ENCODE results near the gene NEB.

The NEB gene

DNA sequence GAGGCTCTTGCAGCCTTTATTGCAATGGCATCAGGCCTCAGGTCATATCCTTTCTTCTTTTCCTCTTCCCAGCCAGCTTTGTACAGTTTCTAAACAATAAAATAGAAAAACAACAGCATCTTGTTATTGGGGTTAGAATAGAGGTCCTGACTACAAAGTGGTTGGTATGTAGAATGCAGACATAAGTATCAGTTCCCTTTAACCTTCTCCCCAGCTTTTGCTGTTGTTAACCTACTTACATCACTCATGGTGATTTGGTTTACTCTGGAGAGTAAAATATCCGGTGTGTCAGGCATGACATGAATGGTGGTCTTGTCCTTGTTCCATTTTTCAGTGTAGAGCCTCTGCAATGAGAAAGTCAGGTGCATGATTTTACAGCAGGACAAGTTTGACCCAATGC is 69.8 kb downstream of the NEB start:
- Histone ChIP-seq H3F3A (ENCODE audit: insufficient read depth, low read length) (no peaks in the 10 kb centered on the region), H3K79me2 (ENCODE audit: low read length) (no peaks in the 10 kb centered on the region), H3K9me3 (replicated peaks; ENCODE audit: insufficient read depth, low read length) (no peaks in the 10 kb centered on the region), H4K20me1 (ENCODE audit: insufficient read depth, low read length) (no peaks in the 10 kb centered on the region), H3K9me2 (replicated peaks; ENCODE audit: insufficient read depth, low read length) (no peaks in the 10 kb centered on the region), H3K27me3 (replicated peaks; ENCODE audit: insufficient read depth, low read length) (no peaks in the 10 kb centered on the region), H3K27ac (ENCODE audit: low read length) (no peak overlapping the region), H3K4me1 (ENCODE audit: low read length) (no peaks in the 10 kb centered on the region), H3K36me3 (replicated peaks; ENCODE audit: insufficient read depth, low read length) (no peaks in the 10 kb centered on the region), H3K4me2 (ENCODE audit: low read depth, low read length) (no peak overlapping the region), H3K9ac (ENCODE audit: low read length) (no peak overlapping the region), H3K4me3 (ENCODE audit: low read length) (no peak overlapping the region), H2AFZ (ENCODE audit: low read length) (no peak overlapping the region)
- DNase-seq: no peak
- TF ChIP-seq EZH2phosphoT487 (IDR thresholded peaks at IDR 0.05; ENCODE audit: low read length) (no peak), EZH2 (optimal IDR thresholded peaks at IDR 0.05; ENCODE audit: low read depth, low read length) (no peak)
- TF ChIP-seq, protein P1, sequence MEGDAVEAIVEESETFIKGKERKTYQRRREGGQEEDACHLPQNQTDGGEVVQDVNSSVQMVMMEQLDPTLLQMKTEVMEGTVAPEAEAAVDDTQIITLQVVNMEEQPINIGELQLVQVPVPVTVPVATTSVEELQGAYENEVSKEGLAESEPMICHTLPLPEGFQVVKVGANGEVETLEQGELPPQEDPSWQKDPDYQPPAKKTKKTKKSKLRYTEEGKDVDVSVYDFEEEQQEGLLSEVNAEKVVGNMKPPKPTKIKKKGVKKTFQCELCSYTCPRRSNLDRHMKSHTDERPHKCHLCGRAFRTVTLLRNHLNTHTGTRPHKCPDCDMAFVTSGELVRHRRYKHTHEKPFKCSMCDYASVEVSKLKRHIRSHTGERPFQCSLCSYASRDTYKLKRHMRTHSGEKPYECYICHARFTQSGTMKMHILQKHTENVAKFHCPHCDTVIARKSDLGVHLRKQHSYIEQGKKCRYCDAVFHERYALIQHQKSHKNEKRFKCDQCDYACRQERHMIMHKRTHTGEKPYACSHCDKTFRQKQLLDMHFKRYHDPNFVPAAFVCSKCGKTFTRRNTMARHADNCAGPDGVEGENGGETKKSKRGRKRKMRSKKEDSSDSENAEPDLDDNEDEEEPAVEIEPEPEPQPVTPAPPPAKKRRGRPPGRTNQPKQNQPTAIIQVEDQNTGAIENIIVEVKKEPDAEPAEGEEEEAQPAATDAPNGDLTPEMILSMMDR (IDR thresholded peaks at IDR 0.05; ENCODE audit: low read length): no peak

DNA sequence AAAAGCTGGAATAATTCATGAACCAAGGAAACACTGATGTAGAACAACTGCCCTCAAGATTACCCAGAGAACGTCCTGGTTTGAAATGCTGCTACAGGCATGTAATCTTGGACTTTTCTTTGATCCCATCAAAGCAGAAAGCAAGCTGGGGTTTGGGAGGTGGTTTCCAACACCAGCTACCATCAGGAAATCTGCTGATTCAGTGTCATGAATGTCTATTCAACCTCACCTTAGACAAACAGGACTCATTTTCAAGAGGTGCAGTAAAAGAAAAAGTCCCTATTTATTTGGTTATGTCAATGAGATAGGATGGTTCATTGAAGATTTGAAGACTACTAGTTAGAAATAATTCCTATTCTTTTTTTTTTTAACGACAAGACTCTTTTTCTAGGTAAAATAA is 72.7 kb downstream of the NEB start:
- no peak for DNase-seq
- H3K4me2 ChIP-seq (ENCODE audit: low read depth, low read length): no peak overlapping the region
- no peaks in the 10 kb centered on the region for H3K36me3 ChIP-seq (replicated peaks; ENCODE audit: insufficient read depth, low read length)

DNA sequence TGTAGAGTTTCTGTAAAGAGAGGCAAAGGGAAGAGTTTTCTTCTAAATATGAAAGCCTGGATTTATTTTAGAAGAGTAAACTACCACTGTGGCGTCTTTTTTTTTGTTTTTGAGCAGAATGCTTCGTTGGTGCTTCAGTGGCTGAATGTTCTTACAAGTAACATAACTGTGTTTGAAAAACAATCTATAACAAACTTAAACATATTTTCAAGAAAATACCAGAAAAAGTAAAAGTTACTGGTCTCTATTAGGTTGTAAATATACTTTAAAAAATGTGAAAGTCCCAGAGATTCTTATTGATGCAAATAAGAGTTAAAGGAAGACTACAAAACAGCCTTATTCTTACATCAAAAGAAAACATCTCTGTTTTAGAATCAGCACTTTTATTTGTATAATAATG is 76.2 kb downstream of the NEB start:
- Histone ChIP-seq H3K4me2 (ENCODE audit: low read depth, low read length) (no peak overlapping the region), H3K36me3 (replicated peaks; ENCODE audit: insufficient read depth, low read length) (no peaks in the 10 kb centered on the region), H3K4me3 (ENCODE audit: low read length) (no peak overlapping the region), H3K9ac (ENCODE audit: low read length) (no peak overlapping the region), H2AFZ (ENCODE audit: low read length) (no peak overlapping the region), H3K27me3 (replicated peaks; ENCODE audit: insufficient read depth, low read length) (no peaks in the 10 kb centered on the region), H3K79me2 (ENCODE audit: low read length) (no peaks in the 10 kb centered on the region), H3K4me1 (ENCODE audit: low read length) (no peaks in the 10 kb centered on the region), H3K27ac (ENCODE audit: low read length) (no peak overlapping the region), H3F3A (ENCODE audit: insufficient read depth, low read length) (no peaks in the 10 kb centered on the region), H3K9me3 (replicated peaks; ENCODE audit: insufficient read depth, low read length) (no peaks in the 10 kb centered on the region), H3K9me2 (replicated peaks; ENCODE audit: insufficient read depth, low read length) (no peaks in the 10 kb centered on the region), H4K20me1 (ENCODE audit: insufficient read depth, low read length) (no peaks in the 10 kb centered on the region)
- DNase-seq: no peak
- TF ChIP-seq EZH2phosphoT487 (IDR thresholded peaks at IDR 0.05; ENCODE audit: low read length) (no peak), EZH2 (optimal IDR thresholded peaks at IDR 0.05; ENCODE audit: low read depth, low read length) (no peak)
- TF ChIP-seq, protein P1 (IDR thresholded peaks at IDR 0.05; ENCODE audit: low read length): no peak

More for the DNA sequence above, 72.7 kb downstream of the NEB start:
- no peaks in the 10 kb centered on the region for H3K27me3 ChIP-seq (replicated peaks; ENCODE audit: insufficient read depth, low read length)
- H3K9ac ChIP-seq (ENCODE audit: low read length): no peak overlapping the region
- H3K9me2 ChIP-seq (replicated peaks; ENCODE audit: insufficient read depth, low read length): no peaks in the 10 kb centered on the region
- no peaks in the 10 kb centered on the region for H3F3A ChIP-seq (ENCODE audit: insufficient read depth, low read length)
- no peaks in the 10 kb centered on the region for H3K9me3 ChIP-seq (replicated peaks; ENCODE audit: insufficient read depth, low read length)
- no peaks in the 10 kb centered on the region for H3K4me1 ChIP-seq (ENCODE audit: low read length)
- TF ChIP-seq EZH2phosphoT487 (IDR thresholded peaks at IDR 0.05; ENCODE audit: low read length) (no peak), EZH2 (optimal IDR thresholded peaks at IDR 0.05; ENCODE audit: low read depth, low read length) (no peak)
- TF ChIP-seq, protein P1 (IDR thresholded peaks at IDR 0.05; ENCODE audit: low read length): no peak
- H4K20me1 ChIP-seq (ENCODE audit: insufficient read depth, low read length): no peaks in the 10 kb centered on the region
- H3K4me3 ChIP-seq (ENCODE audit: low read length): no peak overlapping the region
- no peak overlapping the region for H3K27ac ChIP-seq (ENCODE audit: low read length)
- no peak overlapping the region for H2AFZ ChIP-seq (ENCODE audit: low read length)
- no peaks in the 10 kb centered on the region for H3K79me2 ChIP-seq (ENCODE audit: low read length)

Data from MM.1S (cell line).